ENCODE measurements around the gene HMGCLL1.
A peak's percentile ranks its signal among the peaks of the same experiment; 100 is the strongest.

The HMGCLL1 gene

GRCh38 chr6:55447891-55448290, 131.1 kb downstream of the HMGCLL1 start:
- no peaks in the 10 kb centered on the region for H3K36me3 ChIP-seq (ENCODE audit: control insufficient read depth, insufficient read depth, low read length)
- no peak overlapping the region for H3K4me3 ChIP-seq (ENCODE audit: low read length)
- no peak for DNase-seq (ENCODE audit: low read depth, low spot score)
- WGBS (ENCODE audit: insufficient coverage, insufficient read length) = no CpG with 5 or more reads among the region's 3 CpGs
- no peaks in the 10 kb centered on the region; the same call in 1 of the 2 replicates for H3K9me3 ChIP-seq (ENCODE audit: control insufficient read depth, insufficient read depth, low read length)
- H3K27ac ChIP-seq (ENCODE audit: low read length) = no peak overlapping the region
- H3K27me3 ChIP-seq (ENCODE audit: control insufficient read depth, insufficient read depth, low read length) = no peaks in the 10 kb centered on the region
- H3K4me1 ChIP-seq (ENCODE audit: control insufficient read depth, insufficient read depth, low read length) = no peaks in the 10 kb centered on the region

- H3K36me3 ChIP-seq (ENCODE audit: control insufficient read depth, insufficient read depth, low read length) = no peaks in the 10 kb centered on the region
- H3K27ac ChIP-seq (ENCODE audit: low read length) = no peak overlapping the region
- peak; percentile 4 for DNase-seq (ENCODE audit: low read depth, low spot score)
- H3K9me3 ChIP-seq (ENCODE audit: control insufficient read depth, insufficient read depth, low read length) = no peaks in the 10 kb centered on the region; the same call in 1 of the 2 replicates
- no CpG with 5 or more reads among the region's 1 CpG for WGBS (ENCODE audit: insufficient coverage, insufficient read length)
- no peaks in the 10 kb centered on the region for H3K27me3 ChIP-seq (ENCODE audit: control insufficient read depth, insufficient read depth, low read length)
- H3K4me1 ChIP-seq (ENCODE audit: control insufficient read depth, insufficient read depth, low read length) = no peaks in the 10 kb centered on the region
- no peak overlapping the region for H3K4me3 ChIP-seq (ENCODE audit: low read length)
Measured at GRCh38 chr6:55445648-55446204, 133.3 kb downstream of the HMGCLL1 start.

- DNase-seq (ENCODE audit: low read depth, low spot score) = no peak
- Histone ChIP-seq H3K27me3 (ENCODE audit: control insufficient read depth, insufficient read depth, low read length) (no peaks in the 10 kb centered on the region), H3K4me3 (ENCODE audit: low read length) (no peak overlapping the region), H3K9me3 (ENCODE audit: control insufficient read depth, insufficient read depth, low read length) (no peaks in the 10 kb centered on the region), H3K27ac (ENCODE audit: low read length) (no peak overlapping the region), H3K4me1 (ENCODE audit: control insufficient read depth, insufficient read depth, low read length) (no peaks in the 10 kb centered on the region), H3K36me3 (ENCODE audit: control insufficient read depth, insufficient read depth, low read length) (no peaks in the 10 kb centered on the region)
- no CpG with 5 or more reads among the region's 7 CpGs for WGBS (ENCODE audit: insufficient coverage, insufficient read length)
Measured at GRCh38 chr6:55443238-55444134, 135.5 kb downstream of the HMGCLL1 start.

- DNase-seq (ENCODE audit: low read depth, low spot score) = no peak
- Histone ChIP-seq H3K27me3 (ENCODE audit: control insufficient read depth, insufficient read depth, low read length) (no peaks in the 10 kb centered on the region), H3K9me3 (ENCODE audit: control insufficient read depth, insufficient read depth, low read length) (no peaks in the 10 kb centered on the region), H3K4me1 (ENCODE audit: control insufficient read depth, insufficient read depth, low read length) (no peaks in the 10 kb centered on the region), H3K36me3 (ENCODE audit: control insufficient read depth, insufficient read depth, low read length) (no peaks in the 10 kb centered on the region), H3K27ac (ENCODE audit: low read length) (no peak overlapping the region), H3K4me3 (ENCODE audit: low read length) (no peak overlapping the region)
- WGBS (ENCODE audit: insufficient coverage, insufficient read length) = no CpG with 5 or more reads among the region's 3 CpGs
Measured at GRCh38 chr6:55438203-55438602, 140.8 kb downstream of the HMGCLL1 start.

- Histone ChIP-seq H3K27me3 (ENCODE audit: control insufficient read depth, insufficient read depth, low read length) (no peaks in the 10 kb centered on the region), H3K4me3 (ENCODE audit: low read length) (no peak overlapping the region), H3K36me3 (ENCODE audit: control insufficient read depth, insufficient read depth, low read length) (no peaks in the 10 kb centered on the region), H3K9me3 (ENCODE audit: control insufficient read depth, insufficient read depth, low read length) (no peaks in the 10 kb centered on the region), H3K27ac (ENCODE audit: low read length) (no peak overlapping the region), H3K4me1 (ENCODE audit: control insufficient read depth, insufficient read depth, low read length) (no peaks in the 10 kb centered on the region)
- DNase-seq (ENCODE audit: low read depth, low spot score) = no peak
- no CpG with 5 or more reads among the region's 4 CpGs for WGBS (ENCODE audit: insufficient coverage, insufficient read length)
Measured at GRCh38 chr6:55437141-55437540, 141.9 kb downstream of the HMGCLL1 start.

- DNase-seq (ENCODE audit: low read depth, low spot score) = no peak
- Histone ChIP-seq H3K27ac (ENCODE audit: low read length) (no peak overlapping the region), H3K4me3 (ENCODE audit: low read length) (no peak overlapping the region), H3K27me3 (ENCODE audit: control insufficient read depth, insufficient read depth, low read length) (no peaks in the 10 kb centered on the region), H3K36me3 (ENCODE audit: control insufficient read depth, insufficient read depth, low read length) (no peaks in the 10 kb centered on the region), H3K9me3 (ENCODE audit: control insufficient read depth, insufficient read depth, low read length) (no peaks in the 10 kb centered on the region), H3K4me1 (ENCODE audit: control insufficient read depth, insufficient read depth, low read length) (no peaks in the 10 kb centered on the region)
- no CpG with 5 or more reads among the region's 2 CpGs for WGBS (ENCODE audit: insufficient coverage, insufficient read length)
Measured at GRCh38 chr6:55433446-55434130, 145.4 kb downstream of the HMGCLL1 start.

GRCh38 chr6:55423933-55424332, 155.1 kb downstream of the HMGCLL1 start:
- Histone ChIP-seq H3K4me3 (ENCODE audit: low read length) (no peak overlapping the region), H3K36me3 (ENCODE audit: control insufficient read depth, insufficient read depth, low read length) (no peaks in the 10 kb centered on the region), H3K4me1 (ENCODE audit: control insufficient read depth, insufficient read depth, low read length) (no peaks in the 10 kb centered on the region), H3K27ac (ENCODE audit: low read length) (no peak overlapping the region), H3K27me3 (ENCODE audit: control insufficient read depth, insufficient read depth, low read length) (no peaks in the 10 kb centered on the region), H3K9me3 (ENCODE audit: control insufficient read depth, insufficient read depth, low read length) (no peaks in the 10 kb centered on the region)
- WGBS (ENCODE audit: insufficient coverage, insufficient read length) = no CpG with 5 or more reads among the region's 2 CpGs
- no peak for DNase-seq (ENCODE audit: low read depth, low spot score)

GRCh38 chr6:55410674-55411073, 168.3 kb downstream of the HMGCLL1 start:
- H3K9me3 ChIP-seq (ENCODE audit: control insufficient read depth, insufficient read depth, low read length) = no peaks in the 10 kb centered on the region
- DNase-seq (ENCODE audit: low read depth, low spot score) = no peak
- no peak overlapping the region for H3K4me3 ChIP-seq (ENCODE audit: low read length)
- H3K4me1 ChIP-seq (ENCODE audit: control insufficient read depth, insufficient read depth, low read length) = no peaks in the 10 kb centered on the region
- H3K36me3 ChIP-seq (ENCODE audit: control insufficient read depth, insufficient read depth, low read length) = no peaks in the 10 kb centered on the region
- no peaks in the 10 kb centered on the region for H3K27me3 ChIP-seq (ENCODE audit: control insufficient read depth, insufficient read depth, low read length)
- no peak overlapping the region for H3K27ac ChIP-seq (ENCODE audit: low read length)

- Histone ChIP-seq H3K4me3 (ENCODE audit: low read length) (no peak overlapping the region), H3K27ac (ENCODE audit: low read length) (no peak overlapping the region), H3K36me3 (ENCODE audit: control insufficient read depth, insufficient read depth, low read length) (no peaks in the 10 kb centered on the region), H3K4me1 (ENCODE audit: control insufficient read depth, insufficient read depth, low read length) (no peaks in the 10 kb centered on the region), H3K27me3 (ENCODE audit: control insufficient read depth, insufficient read depth, low read length) (no peaks in the 10 kb centered on the region), H3K9me3 (ENCODE audit: control insufficient read depth, insufficient read depth, low read length) (no peaks in the 10 kb centered on the region)
- WGBS (ENCODE audit: insufficient coverage, insufficient read length) = no CpG with 5 or more reads among the region's 7 CpGs
- no peak for DNase-seq (ENCODE audit: low read depth, low spot score)
Measured at GRCh38 chr6:55405474-55406235, 173.3 kb downstream of the HMGCLL1 start.

GRCh38 chr6:55399351-55399750, 179.6 kb downstream of the HMGCLL1 start:
- Histone ChIP-seq H3K4me1 (ENCODE audit: control insufficient read depth, insufficient read depth, low read length) (no peaks in the 10 kb centered on the region), H3K9me3 (ENCODE audit: control insufficient read depth, insufficient read depth, low read length) (no peaks in the 10 kb centered on the region), H3K27ac (ENCODE audit: low read length) (no peak overlapping the region), H3K27me3 (ENCODE audit: control insufficient read depth, insufficient read depth, low read length) (no peaks in the 10 kb centered on the region), H3K4me3 (ENCODE audit: low read length) (no peak overlapping the region), H3K36me3 (ENCODE audit: control insufficient read depth, insufficient read depth, low read length) (no peaks in the 10 kb centered on the region)
- WGBS (ENCODE audit: insufficient coverage, insufficient read length) = no CpG with 5 or more reads among the region's 1 CpG
- no peak for DNase-seq (ENCODE audit: low read depth, low spot score)

Measured in iPS DF 6.9 (cell line).